ENCODE results near the gene ACOD1. TPM values are rescaled to one million over a fixed set of nuclear protein-coding genes. Genes with fewer than 3 reads are reported as not detected.

The ACOD1 gene
- polyA plus RNA-seq, 1 of the 3 experiments (the other 2 are of a cell fraction) = not detected

DNA sequence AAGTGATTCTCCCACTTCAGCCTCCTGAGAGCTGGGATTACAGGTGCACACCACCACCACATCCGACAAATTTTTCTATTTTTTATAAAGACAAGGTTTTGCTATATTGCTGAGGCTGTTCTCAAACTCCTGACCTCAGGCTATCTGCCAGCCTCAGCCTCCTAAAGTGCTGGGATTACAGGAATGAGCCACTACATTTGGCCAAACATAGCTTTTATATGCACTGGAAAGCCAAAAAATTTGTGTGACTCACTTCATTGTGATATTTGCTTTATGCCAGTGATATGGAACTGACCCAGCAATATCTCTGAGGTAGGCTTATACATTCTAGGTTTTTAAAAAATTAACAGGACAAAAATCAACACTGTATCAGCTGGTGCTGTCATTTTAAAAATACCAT is 26.8 kb upstream of the ACOD1 start:
- ChIA-PET POLR2A (no interaction called here), CTCF (interaction anchor here (1.0 to 3.0 kb wide), 3 partner anchors 18 to 1045 kb away, joined by 3 to 11 read pairs (median 7); no protein-coding TSS in a partner anchor)
- Histone ChIP-seq H3K9ac (no peak overlapping the region), H3K9me3 (no peaks in the 10 kb centered on the region), H3K36me3 (replicated peaks in 1 of 2; ENCODE audit: control insufficient read depth in 1 of 2, insufficient read depth in 2 of 2, low read length in 1 of 2) (no peaks in the 10 kb centered on the region), H3K27me3 (ENCODE audit: insufficient read depth) (no peaks in the 10 kb centered on the region), H3K4me1 (ENCODE audit: control insufficient read depth in 1 of 2, insufficient read depth in 2 of 2, low read depth in 1 of 2, low read length in 1 of 2) (no peaks in the 10 kb centered on the region; a peak in 1 of 4 replicates), H3K79me2 (ENCODE audit: insufficient read depth) (no peaks in the 10 kb centered on the region), H3F3A (replicated peaks; ENCODE audit: insufficient read depth) (no peaks in the 10 kb centered on the region), H3K9me2 (no peaks in the 10 kb centered on the region), H4K20me1 (ENCODE audit: insufficient read depth) (no peaks in the 10 kb centered on the region), H3K27ac (ENCODE audit: low read depth in 2 of 2, low read length in 1 of 2) (no peak overlapping the region), H3K4me3 (ENCODE audit: low read depth in 2 of 2, low read length in 1 of 2) (no peak overlapping the region), H2AFZ (ENCODE audit: low read depth) (no peak overlapping the region), H3K4me2 (no peak overlapping the region)
- no peak for DNase-seq
- 71% methylated on average over 1 of the region's 1 CpG for WGBS (ENCODE audit: low lambda C conversion rate)
- TF ChIP-seq MXI1 (IDR thresholded peaks at IDR 0.05; ENCODE audit: low read depth, low read length) (no peak), CHD2 (IDR thresholded peaks at IDR 0.05; ENCODE audit: low read length, partially characterized antibody) (no peak), GATA2 (CRISPR knock-in tag; IDR thresholded peaks at IDR 0.05) (no peak), RCOR1 (IDR thresholded peaks at IDR 0.05; ENCODE audit: low read length) (no peak)
- TF ChIP-seq, protein P1, sequence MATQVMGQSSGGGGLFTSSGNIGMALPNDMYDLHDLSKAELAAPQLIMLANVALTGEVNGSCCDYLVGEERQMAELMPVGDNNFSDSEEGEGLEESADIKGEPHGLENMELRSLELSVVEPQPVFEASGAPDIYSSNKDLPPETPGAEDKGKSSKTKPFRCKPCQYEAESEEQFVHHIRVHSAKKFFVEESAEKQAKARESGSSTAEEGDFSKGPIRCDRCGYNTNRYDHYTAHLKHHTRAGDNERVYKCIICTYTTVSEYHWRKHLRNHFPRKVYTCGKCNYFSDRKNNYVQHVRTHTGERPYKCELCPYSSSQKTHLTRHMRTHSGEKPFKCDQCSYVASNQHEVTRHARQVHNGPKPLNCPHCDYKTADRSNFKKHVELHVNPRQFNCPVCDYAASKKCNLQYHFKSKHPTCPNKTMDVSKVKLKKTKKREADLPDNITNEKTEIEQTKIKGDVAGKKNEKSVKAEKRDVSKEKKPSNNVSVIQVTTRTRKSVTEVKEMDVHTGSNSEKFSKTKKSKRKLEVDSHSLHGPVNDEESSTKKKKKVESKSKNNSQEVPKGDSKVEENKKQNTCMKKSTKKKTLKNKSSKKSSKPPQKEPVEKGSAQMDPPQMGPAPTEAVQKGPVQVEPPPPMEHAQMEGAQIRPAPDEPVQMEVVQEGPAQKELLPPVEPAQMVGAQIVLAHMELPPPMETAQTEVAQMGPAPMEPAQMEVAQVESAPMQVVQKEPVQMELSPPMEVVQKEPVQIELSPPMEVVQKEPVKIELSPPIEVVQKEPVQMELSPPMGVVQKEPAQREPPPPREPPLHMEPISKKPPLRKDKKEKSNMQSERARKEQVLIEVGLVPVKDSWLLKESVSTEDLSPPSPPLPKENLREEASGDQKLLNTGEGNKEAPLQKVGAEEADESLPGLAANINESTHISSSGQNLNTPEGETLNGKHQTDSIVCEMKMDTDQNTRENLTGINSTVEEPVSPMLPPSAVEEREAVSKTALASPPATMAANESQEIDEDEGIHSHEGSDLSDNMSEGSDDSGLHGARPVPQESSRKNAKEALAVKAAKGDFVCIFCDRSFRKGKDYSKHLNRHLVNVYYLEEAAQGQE (IDR thresholded peaks at IDR 0.05; ENCODE audit: low read depth, low read length) = no peak
- TF ChIP-seq, protein P2, sequence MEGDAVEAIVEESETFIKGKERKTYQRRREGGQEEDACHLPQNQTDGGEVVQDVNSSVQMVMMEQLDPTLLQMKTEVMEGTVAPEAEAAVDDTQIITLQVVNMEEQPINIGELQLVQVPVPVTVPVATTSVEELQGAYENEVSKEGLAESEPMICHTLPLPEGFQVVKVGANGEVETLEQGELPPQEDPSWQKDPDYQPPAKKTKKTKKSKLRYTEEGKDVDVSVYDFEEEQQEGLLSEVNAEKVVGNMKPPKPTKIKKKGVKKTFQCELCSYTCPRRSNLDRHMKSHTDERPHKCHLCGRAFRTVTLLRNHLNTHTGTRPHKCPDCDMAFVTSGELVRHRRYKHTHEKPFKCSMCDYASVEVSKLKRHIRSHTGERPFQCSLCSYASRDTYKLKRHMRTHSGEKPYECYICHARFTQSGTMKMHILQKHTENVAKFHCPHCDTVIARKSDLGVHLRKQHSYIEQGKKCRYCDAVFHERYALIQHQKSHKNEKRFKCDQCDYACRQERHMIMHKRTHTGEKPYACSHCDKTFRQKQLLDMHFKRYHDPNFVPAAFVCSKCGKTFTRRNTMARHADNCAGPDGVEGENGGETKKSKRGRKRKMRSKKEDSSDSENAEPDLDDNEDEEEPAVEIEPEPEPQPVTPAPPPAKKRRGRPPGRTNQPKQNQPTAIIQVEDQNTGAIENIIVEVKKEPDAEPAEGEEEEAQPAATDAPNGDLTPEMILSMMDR (IDR thresholded peaks at IDR 0.05) = no peak

DNA sequence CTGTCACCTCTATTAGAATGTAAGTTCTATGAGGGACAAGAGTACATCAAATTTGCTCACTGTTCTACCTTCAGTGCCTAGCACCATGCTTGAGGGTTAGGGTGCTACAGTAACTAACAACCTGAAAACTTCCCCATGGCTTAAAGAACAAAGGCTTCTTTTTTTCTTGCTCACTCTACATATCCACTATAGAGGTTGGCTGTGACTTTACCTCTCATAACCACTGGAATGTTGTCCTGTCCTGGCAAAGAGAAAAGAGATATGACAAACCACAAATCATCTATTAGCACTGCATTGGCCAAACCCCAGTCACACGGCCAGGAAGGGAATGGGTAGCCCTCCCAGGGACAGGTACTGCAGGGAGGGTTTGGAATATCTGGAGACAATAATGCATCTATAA is 23.2 kb upstream of the ACOD1 start:
- ChIA-PET POLR2A (no interaction called here), CTCF (interaction anchor here (1.1 kb wide), 1 partner anchor 55 kb away, joined by 4 read pairs; no protein-coding TSS in a partner anchor)
- WGBS (ENCODE audit: low lambda C conversion rate) = 36% methylated on average over 1 of the region's 1 CpG

More for the DNA sequence above, 23.2 kb upstream of the ACOD1 start:
- Histone ChIP-seq H4K20me1 (ENCODE audit: insufficient read depth) (no peaks in the 10 kb centered on the region), H3K27me3 (ENCODE audit: insufficient read depth) (no peaks in the 10 kb centered on the region), H3K27ac (ENCODE audit: low read depth in 2 of 2, low read length in 1 of 2) (no peak overlapping the region), H3K9me2 (no peaks in the 10 kb centered on the region), H3K9me3 (no peaks in the 10 kb centered on the region), H3K9ac (no peak overlapping the region), H3F3A (replicated peaks; ENCODE audit: insufficient read depth) (no peaks in the 10 kb centered on the region), H3K79me2 (ENCODE audit: insufficient read depth) (no peaks in the 10 kb centered on the region), H3K4me1 (ENCODE audit: control insufficient read depth in 1 of 2, insufficient read depth in 2 of 2, low read depth in 1 of 2, low read length in 1 of 2) (no peaks in the 10 kb centered on the region), H3K4me3 (ENCODE audit: low read depth in 2 of 2, low read length in 1 of 2) (no peak overlapping the region), H3K4me2 (no peak overlapping the region), H2AFZ (ENCODE audit: low read depth) (no peak overlapping the region), H3K36me3 (replicated peaks in 1 of 2; ENCODE audit: control insufficient read depth in 1 of 2, insufficient read depth in 2 of 2, low read length in 1 of 2) (no peaks in the 10 kb centered on the region)
- no peak for DNase-seq
- TF ChIP-seq JUND (IDR thresholded peaks at IDR 0.05) = no peak
- TF ChIP-seq TCF12 (IDR thresholded peaks at IDR 0.05) = no peak
- TF ChIP-seq CHD2 (IDR thresholded peaks at IDR 0.05; ENCODE audit: low read length, partially characterized antibody) = no peak
- TF ChIP-seq EZH2phosphoT487 (IDR thresholded peaks at IDR 0.05; ENCODE audit: borderline replicate concordance, low read depth) = no peak
- TF ChIP-seq YY1 (IDR thresholded peaks at IDR 0.05; ENCODE audit: low read depth) = no peak
- TF ChIP-seq TEAD4 (IDR thresholded peaks at IDR 0.05; ENCODE audit: borderline replicate concordance, insufficient read depth) = no peak
- TF ChIP-seq SMC3 (IDR thresholded peaks at IDR 0.05; ENCODE audit: low read depth, low read length) = no peak
- no peak for TF ChIP-seq TAF1 (IDR thresholded peaks at IDR 0.05; ENCODE audit: borderline replicate concordance, low read depth, low read length)
- TF ChIP-seq, protein P3, sequence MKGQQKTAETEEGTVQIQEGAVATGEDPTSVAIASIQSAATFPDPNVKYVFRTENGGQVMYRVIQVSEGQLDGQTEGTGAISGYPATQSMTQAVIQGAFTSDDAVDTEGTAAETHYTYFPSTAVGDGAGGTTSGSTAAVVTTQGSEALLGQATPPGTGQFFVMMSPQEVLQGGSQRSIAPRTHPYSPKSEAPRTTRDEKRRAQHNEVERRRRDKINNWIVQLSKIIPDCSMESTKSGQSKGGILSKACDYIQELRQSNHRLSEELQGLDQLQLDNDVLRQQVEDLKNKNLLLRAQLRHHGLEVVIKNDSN (IDR thresholded peaks at IDR 0.05; ENCODE audit: borderline replicate concordance, low read depth) = no peak
- TF ChIP-seq, protein P1 (IDR thresholded peaks at IDR 0.05; ENCODE audit: low read depth, low read length) = no peak
- TF ChIP-seq FOXM1 (IDR thresholded peaks at IDR 0.05; ENCODE audit: low read depth) = no peak
- no peak for TF ChIP-seq MXI1 (IDR thresholded peaks at IDR 0.05; ENCODE audit: low read depth, low read length)
